NCI-H345 treated with DMSO at 0.1 percent for 48 hours (cell line): Measurements from ENCODE around the gene LRRC8A.
"Not testable (repeated sequence)": the region's sequence is repeated elsewhere in the genome, so short reads cannot be mapped to it uniquely, and the experiment has no call there.

ENCODE experiments used
- DNase-seq: peaks from one replicate; lab custom pipeline; 2025; ENCODE audit not compliant: unreplicated experiment; lab: John Stamatoyannopoulos, UW

Gene LRRC8A

DNA sequence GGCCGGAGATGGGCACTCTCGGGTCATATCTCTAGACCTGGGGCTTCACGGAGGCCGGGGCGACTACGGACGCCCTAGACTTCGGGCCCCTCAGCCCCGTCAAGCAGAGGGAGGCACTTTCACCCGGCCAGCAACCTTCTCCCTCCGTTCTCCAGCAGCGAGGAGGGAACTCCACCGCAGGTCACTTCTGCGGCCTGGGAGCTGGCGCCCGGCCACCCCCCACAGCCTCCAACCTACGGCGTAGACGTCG, 65.3 kb downstream of the LRRC8A start:
- no peak for DNase-seq

DNA sequence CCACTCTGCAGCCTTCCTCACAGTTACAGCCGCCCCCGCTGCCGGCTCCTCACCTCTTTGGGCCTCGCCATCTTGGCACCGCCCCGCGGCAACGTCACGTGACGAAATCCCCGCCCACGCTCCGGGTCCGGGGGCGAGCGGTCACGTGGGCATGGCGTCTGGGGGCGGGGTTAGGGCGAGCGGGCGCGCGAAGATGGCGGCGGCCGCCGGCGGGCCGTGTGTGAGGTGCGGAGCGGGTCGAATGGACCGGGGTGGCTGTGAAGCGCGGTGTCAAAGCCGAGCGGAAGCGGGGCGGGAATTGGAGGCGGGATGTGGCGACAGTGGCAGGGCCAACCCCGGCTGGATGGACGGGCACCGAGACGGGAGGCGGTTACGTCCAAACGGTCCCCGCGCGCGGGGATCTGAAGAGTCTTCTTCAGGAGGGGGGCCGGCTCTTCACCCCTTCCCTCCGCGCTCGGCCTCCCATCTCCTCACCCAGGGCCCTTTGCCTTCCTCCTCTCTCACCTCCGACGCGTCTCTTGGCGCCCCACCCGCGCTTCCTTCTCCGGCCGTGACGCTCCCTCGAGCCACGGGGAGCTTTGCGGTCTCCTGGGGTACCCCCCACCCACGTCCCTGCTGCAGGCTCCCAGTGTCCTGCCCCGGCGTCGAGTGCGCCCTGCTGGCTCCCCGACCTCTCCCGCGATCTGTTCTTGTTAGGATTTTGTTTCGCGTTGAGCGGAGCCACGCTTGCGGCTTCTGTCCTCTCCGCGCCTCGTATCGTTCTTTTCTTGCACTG, 65.8 kb downstream of the LRRC8A start, which contains the start of the genes DOLK and NUP188:
Gene DOLK (minus strand): TSS at position 77 of the 775 bp plus-strand sequence. CDS start 300 bp downstream, outside the sequence.
Gene NUP188 (plus strand): TSS at position 173 of the 775 bp plus-strand sequence. CDS start 21 bp downstream, at position 194.
- peak; percentile 90 for DNase-seq

DNA sequence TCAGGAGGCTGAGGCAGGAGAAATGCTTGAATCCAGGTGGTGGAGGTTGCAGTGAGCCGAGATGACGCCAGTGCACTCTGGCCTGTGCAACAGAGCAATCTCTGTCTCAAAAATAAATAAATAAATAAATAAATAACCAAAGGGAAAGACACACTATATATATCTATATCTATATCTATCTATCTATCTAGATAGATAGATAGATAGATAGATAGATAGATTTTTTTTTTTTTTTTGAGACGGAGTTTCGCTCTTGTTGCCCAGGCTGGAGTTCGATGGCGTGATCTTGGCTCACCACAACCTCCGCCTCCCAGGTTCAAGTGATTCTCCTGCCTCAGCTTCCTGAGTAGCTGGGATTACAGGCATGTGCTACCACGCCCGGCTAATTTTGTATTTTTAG, 79.5 kb downstream of the LRRC8A start:
- DNase-seq: not testable (repeated sequence)
